Astrocyte of the spinal cord (primary cell): ENCODE measurements around the gene POU6F2.

Source experiments
- DNase-seq: peaks from one replicate; pipeline ENCODE4 v3.0.0; 2011; ENCODE audit warnings: low read depth, low spot score
- H3K4me3 ChIP-seq: 2 replicates; pipeline ENCODE4 v1.5.1; 2011; ENCODE audit warnings: low read depth, mild to moderate bottlenecking, low read length, moderate library complexity
- CTCF ChIP-seq: IDR thresholded peaks from 2 replicates; pipeline ENCODE4 v1.5.1; 2012; ENCODE audit warnings: low read depth, mild to moderate bottlenecking, low read length, inconsistent platforms
- in situ Hi-C: cut with HindIII; loops from 2 replicates; pipeline ENCODE4 v1.10.0; 2017; ENCODE audit warnings: low sequenced_read_pairs

Gene POU6F2

GRCh38 chr7:39341083-39341482 lies 363.4 kb downstream of the POU6F2 start:
- TF ChIP-seq CTCF: no peak
- DNase-seq: no peak
- in situ Hi-C loops: no loop called here
- H3K4me3 ChIP-seq: no peak overlapping the region

- in situ Hi-C loops: no loop called here
These were observed 365.1 kb downstream of the POU6F2 start for GRCh38 chr7:39342763-39343162.

GRCh38 chr7:39349452-39350123 lies 371.9 kb downstream of the POU6F2 start:
- TF ChIP-seq CTCF: no peak
- H3K4me3 ChIP-seq: no peak overlapping the region
- no peak for DNase-seq
- in situ Hi-C loops: no loop called here

More at GRCh38 chr7:39342763-39343162, 365.1 kb downstream of the POU6F2 start:
- H3K4me3 ChIP-seq: no peak overlapping the region
- no peak for DNase-seq
- TF ChIP-seq CTCF: no peak

- no peak for TF ChIP-seq CTCF
- DNase-seq: peak; percentile 59
- in situ Hi-C loops: no loop called here
- no peak overlapping the region for H3K4me3 ChIP-seq
These were observed 376.1 kb downstream of the POU6F2 start for GRCh38 chr7:39353615-39354376.

GRCh38 chr7:39355664-39356063 lies 378.0 kb downstream of the POU6F2 start:
- no peak for DNase-seq
- TF ChIP-seq CTCF: no peak
- in situ Hi-C loops: no loop called here
- H3K4me3 ChIP-seq: no peak overlapping the region

- TF ChIP-seq CTCF: no peak
- DNase-seq: no peak
- H3K4me3 ChIP-seq: no peak overlapping the region
- in situ Hi-C loops: no loop called here
These were observed 378.6 kb downstream of the POU6F2 start for GRCh38 chr7:39356172-39356925.
